Suprapubic skin (tissue), 4 donors: ENCODE measurements around the gene ORMDL3.

Experiments
- EP300 ChIP-seq: sonication (generic); formaldehyde crosslinking; IDR thresholded peaks from one replicate; pipeline ENCODE4 v1.6.1; 2017; ENCODE audit warnings: antibody characterized with exemption
- POLR2AphosphoS5 ChIP-seq, 3 donors: sonication (generic); formaldehyde crosslinking; IDR thresholded peaks; one replicate each; pipeline ENCODE4 v1.6.1; 2017; ENCODE audit warnings: antibody characterized with exemption in 3 of 3
- TF ChIP-seq, protein P1 (sequence below), 2 donors: fragments of 200-600 bp in 1 of 2; fragments of 450-650 bp in 1 of 2; sonication (generic) in 1 of 2; IDR thresholded peaks; one replicate each; pipeline ENCODE4 v1.5.1; 2016 to 2019; ENCODE audit warnings: antibody characterized with exemption in 2 of 2, mild to moderate bottlenecking in 1 of 2, moderate library complexity in 1 of 2

DNA sequence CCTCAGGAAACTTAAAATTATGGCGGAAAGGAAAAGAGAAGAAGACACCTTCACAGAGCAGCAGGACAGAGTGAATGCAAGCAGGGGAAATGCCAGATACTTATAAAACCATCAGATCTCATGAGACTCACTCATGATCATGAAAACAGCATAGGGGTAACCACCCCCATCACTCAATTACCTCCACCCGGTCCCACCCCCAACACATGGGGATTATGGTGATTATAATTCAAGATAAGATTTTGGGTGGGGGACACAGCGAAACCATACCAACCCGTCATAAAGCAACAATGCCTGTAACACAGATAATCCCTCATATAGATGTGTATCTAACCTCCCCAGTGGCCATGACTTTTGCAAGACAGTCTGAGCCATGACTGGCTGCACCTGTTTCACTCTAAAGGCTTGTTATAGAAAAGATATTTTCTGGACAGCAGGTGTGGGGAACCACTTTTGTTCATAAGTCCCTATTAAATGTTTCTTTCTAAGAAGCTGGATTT lies 28.4 kb upstream of the ORMDL3 start:
- TF ChIP-seq EP300 = no peak
- TF ChIP-seq, protein P1, sequence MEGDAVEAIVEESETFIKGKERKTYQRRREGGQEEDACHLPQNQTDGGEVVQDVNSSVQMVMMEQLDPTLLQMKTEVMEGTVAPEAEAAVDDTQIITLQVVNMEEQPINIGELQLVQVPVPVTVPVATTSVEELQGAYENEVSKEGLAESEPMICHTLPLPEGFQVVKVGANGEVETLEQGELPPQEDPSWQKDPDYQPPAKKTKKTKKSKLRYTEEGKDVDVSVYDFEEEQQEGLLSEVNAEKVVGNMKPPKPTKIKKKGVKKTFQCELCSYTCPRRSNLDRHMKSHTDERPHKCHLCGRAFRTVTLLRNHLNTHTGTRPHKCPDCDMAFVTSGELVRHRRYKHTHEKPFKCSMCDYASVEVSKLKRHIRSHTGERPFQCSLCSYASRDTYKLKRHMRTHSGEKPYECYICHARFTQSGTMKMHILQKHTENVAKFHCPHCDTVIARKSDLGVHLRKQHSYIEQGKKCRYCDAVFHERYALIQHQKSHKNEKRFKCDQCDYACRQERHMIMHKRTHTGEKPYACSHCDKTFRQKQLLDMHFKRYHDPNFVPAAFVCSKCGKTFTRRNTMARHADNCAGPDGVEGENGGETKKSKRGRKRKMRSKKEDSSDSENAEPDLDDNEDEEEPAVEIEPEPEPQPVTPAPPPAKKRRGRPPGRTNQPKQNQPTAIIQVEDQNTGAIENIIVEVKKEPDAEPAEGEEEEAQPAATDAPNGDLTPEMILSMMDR (IDR thresholded peaks at IDR 0.05) = no peak
- no peak for TF ChIP-seq POLR2AphosphoS5 (IDR thresholded peaks at IDR 0.05)
